ENCODE data around the gene MUC22. TPM values are rescaled to one million over a fixed set of nuclear protein-coding genes. Genes with fewer than 3 reads are reported as not detected.
"Not testable (repeated sequence)": the region's sequence is repeated elsewhere in the genome, so short reads cannot be mapped to it uniquely, and the experiment has no call there.

MUC22 gene
- total and polyA plus RNA-seq, 2 donors from 2014 or later = not detected

DNA sequence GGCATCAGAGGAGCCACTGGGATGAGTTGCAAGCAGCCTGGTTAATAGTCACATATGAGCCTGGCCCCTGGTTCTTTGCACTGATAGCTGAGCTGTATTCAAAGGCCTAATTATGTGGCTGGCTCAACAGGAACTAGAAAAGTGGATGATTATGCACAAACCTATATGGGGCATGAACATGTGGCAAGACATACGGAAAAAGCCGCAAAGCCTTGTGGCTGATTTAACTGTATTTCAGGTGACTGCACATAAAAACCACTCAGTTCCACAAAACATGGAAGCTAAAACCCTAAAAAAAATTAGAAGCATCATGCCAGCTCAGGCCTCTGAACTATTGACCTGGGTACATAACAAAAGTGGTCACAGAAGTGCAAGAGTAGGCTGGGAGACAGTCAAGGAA lies 13.0 kb upstream of the MUC22 start:
- Histone ChIP-seq H3K4me3 (ENCODE audit: low read length in 3 of 3) (no peak overlapping the region), H3K36me3 (ENCODE audit: control insufficient read depth in 2 of 3, insufficient read depth in 3 of 3, low read length in 3 of 3) (no peaks in the 10 kb centered on the region), H3K27ac (ENCODE audit: low read depth in 2 of 2, low read length in 2 of 2) (no peak overlapping the region), H3K4me1 (ENCODE audit: control insufficient read depth in 2 of 3, insufficient read depth in 2 of 3, low read depth in 1 of 3, low read length in 3 of 3) (no peaks in the 10 kb centered on the region), H3K9ac (ENCODE audit: low read length in 3 of 3) (no peak overlapping the region), H3K27me3 (ENCODE audit: control insufficient read depth, insufficient read depth, low read length) (no peaks in the 10 kb centered on the region), H3K9me3 (ENCODE audit: control insufficient read depth in 2 of 3, insufficient read depth in 1 of 3, low read length in 3 of 3) (no peaks in the 10 kb centered on the region)
- TF ChIP-seq, protein P1, sequence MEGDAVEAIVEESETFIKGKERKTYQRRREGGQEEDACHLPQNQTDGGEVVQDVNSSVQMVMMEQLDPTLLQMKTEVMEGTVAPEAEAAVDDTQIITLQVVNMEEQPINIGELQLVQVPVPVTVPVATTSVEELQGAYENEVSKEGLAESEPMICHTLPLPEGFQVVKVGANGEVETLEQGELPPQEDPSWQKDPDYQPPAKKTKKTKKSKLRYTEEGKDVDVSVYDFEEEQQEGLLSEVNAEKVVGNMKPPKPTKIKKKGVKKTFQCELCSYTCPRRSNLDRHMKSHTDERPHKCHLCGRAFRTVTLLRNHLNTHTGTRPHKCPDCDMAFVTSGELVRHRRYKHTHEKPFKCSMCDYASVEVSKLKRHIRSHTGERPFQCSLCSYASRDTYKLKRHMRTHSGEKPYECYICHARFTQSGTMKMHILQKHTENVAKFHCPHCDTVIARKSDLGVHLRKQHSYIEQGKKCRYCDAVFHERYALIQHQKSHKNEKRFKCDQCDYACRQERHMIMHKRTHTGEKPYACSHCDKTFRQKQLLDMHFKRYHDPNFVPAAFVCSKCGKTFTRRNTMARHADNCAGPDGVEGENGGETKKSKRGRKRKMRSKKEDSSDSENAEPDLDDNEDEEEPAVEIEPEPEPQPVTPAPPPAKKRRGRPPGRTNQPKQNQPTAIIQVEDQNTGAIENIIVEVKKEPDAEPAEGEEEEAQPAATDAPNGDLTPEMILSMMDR (IDR thresholded peaks at IDR 0.05; ENCODE audit: borderline replicate concordance, extremely low read depth, insufficient read depth) = no peak
- DNase-seq = no peak
- no peak for FAIRE-seq
- intact Hi-C loops (cut with DNase I) = no loop called here

DNA sequence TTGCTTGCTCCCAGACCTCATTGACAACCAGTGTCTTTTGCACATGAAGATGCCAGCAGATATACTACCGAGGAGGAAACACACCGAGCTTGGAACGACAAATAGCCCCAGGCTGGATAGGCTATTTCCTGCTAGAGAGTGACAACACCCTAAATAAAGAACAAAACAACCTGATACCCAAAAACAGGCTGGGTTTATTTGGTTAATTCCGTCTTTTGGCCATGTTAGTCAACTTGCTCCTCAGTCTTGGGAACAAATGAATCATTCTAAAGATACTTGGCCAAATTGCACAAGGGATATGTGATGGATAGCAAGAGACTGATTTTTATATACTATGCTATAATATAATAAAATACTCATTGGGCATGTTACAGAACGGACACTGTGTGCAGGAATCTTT lies 11.5 kb upstream of the MUC22 start:
- DNase-seq (no peak), FAIRE-seq (no peak)
- Histone ChIP-seq H3K27me3 (ENCODE audit: control insufficient read depth, insufficient read depth, low read length) (no peaks in the 10 kb centered on the region), H3K4me3 (ENCODE audit: low read length in 3 of 3) (no peak overlapping the region), H3K9ac (ENCODE audit: low read length in 3 of 3) (no peak overlapping the region), H3K27ac (ENCODE audit: low read depth in 2 of 2, low read length in 2 of 2) (no peak overlapping the region), H3K36me3 (ENCODE audit: control insufficient read depth in 2 of 3, insufficient read depth in 3 of 3, low read length in 3 of 3) (no peaks in the 10 kb centered on the region), H3K9me3 (ENCODE audit: control insufficient read depth in 2 of 3, insufficient read depth in 1 of 3, low read length in 3 of 3) (no peaks in the 10 kb centered on the region), H3K4me1 (ENCODE audit: control insufficient read depth in 2 of 3, insufficient read depth in 2 of 3, low read depth in 1 of 3, low read length in 3 of 3) (no peaks in the 10 kb centered on the region)
- TF ChIP-seq, protein P1 (IDR thresholded peaks at IDR 0.05; ENCODE audit: borderline replicate concordance, extremely low read depth, insufficient read depth) = no peak
- intact Hi-C loops (cut with DNase I) = no loop called here

DNA sequence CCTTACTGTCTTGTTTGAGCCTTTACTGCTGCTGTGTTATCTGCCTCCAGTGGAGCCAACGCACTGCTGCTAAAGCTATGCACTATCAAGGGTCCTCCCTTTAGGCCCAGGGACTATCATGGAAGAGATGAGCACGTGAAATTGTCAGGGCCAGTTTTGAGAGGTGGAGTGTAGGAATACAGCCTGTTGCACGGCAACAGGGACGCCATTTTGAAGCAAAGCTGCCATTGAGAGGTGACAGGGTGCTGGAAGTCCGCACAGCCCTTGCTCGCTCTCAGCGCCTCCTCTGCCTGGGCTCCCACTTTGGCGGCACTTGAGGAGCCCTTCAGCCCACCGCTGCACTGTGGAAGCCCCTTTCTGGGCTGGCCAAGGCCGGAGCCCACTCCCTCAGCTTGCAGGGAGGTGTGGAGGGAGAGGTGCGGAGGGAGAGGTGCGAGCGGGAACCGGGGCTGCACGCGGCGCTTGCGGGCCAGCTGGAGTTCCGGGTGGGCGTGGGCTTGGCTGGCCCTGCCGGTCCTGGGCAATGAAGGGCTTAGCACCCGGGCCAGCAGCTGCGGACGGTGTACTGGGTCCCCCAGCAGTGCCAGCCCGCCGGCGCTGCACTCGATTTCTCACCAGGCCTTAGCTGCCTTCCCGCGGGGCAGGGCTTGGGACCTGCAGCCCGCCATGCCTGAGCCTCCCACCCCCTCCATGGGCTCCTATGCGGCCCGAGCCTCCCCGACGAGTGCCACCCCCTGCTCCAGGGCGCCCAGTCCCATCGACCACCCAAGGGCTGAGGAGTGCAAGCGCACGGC lies 10.0 kb upstream of the MUC22 start:
- H3K4me3 ChIP-seq (ENCODE audit: low read length in 3 of 3); H3K9ac ChIP-seq (ENCODE audit: low read length in 3 of 3); FAIRE-seq; H3K27me3 ChIP-seq (ENCODE audit: control insufficient read depth, insufficient read depth, low read length); H3K9me3 ChIP-seq (ENCODE audit: control insufficient read depth in 2 of 3, insufficient read depth in 1 of 3, low read length in 3 of 3); intact Hi-C loops (cut with DNase I); H3K27ac ChIP-seq (ENCODE audit: low read depth in 2 of 2, low read length in 2 of 2); H3K4me1 ChIP-seq (ENCODE audit: control insufficient read depth in 2 of 3, insufficient read depth in 2 of 3, low read depth in 1 of 3, low read length in 3 of 3); H3K36me3 ChIP-seq (ENCODE audit: control insufficient read depth in 2 of 3, insufficient read depth in 3 of 3, low read length in 3 of 3); DNase-seq: not testable (repeated sequence)

DNA sequence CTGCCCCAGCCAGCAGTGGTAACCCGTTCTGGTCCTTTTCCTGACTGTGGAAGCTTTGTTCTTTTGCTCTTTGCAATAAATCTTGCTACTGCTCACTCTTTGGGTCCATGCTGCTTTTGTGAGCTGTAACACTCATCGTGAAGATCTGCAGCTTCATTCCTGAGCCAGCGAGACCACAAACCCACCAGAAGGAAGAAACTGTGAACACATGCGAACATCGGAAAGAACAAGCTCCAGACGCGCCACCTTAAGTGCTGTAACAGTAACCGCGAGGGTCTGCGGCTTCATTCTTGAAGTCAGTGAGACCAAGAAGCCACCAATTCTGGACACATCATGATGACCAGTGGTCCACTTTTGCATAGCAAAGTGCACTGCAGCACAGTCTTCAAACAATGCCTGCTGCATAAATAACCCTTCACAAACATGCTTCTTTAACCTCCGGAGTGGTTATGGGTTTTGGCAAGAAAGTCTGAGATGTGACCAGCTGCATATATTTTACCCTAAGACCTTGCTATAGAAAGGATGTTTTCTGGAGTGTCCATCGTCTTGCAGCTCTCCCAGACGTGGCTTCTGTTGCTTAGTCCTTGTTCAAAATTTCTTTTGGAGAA lies 8.9 kb upstream of the MUC22 start:
- H3K36me3 ChIP-seq (ENCODE audit: control insufficient read depth in 2 of 3, insufficient read depth in 3 of 3, low read length in 3 of 3) = no peaks in the 10 kb centered on the region
- no peak for FAIRE-seq
- H3K27me3 ChIP-seq (ENCODE audit: control insufficient read depth, insufficient read depth, low read length) = no peaks in the 10 kb centered on the region

More for the DNA sequence above, 8.9 kb upstream of the MUC22 start:
- intact Hi-C loops (cut with DNase I) = no loop called here
- Histone ChIP-seq H3K4me1 (ENCODE audit: control insufficient read depth in 2 of 3, insufficient read depth in 2 of 3, low read depth in 1 of 3, low read length in 3 of 3) (no peaks in the 10 kb centered on the region), H3K4me3 (ENCODE audit: low read length in 3 of 3) (no peak overlapping the region), H3K27ac (ENCODE audit: low read depth in 2 of 2, low read length in 2 of 2) (no peak overlapping the region), H3K9ac (ENCODE audit: low read length in 3 of 3) (no peak overlapping the region), H3K9me3 (ENCODE audit: control insufficient read depth in 2 of 3, insufficient read depth in 1 of 3, low read length in 3 of 3) (no peaks in the 10 kb centered on the region)
- no peak for DNase-seq
- TF ChIP-seq, protein P1 (IDR thresholded peaks at IDR 0.05; ENCODE audit: borderline replicate concordance, extremely low read depth, insufficient read depth) = no peak

All from kidney (tissue), 14 donors.